GM21367 (cell line): ENCODE results near the gene TNPO2.
"Not testable (repeated sequence)": the region's sequence is repeated elsewhere in the genome, so short reads cannot be mapped to it uniquely, and the experiment has no call there.

ENCODE experiments used
- ATAC-seq: cut with Tn5 transposase; IDR thresholded peaks from one replicate; pipeline ENCODE4 v1.9.1; 2021; ENCODE audit not compliant: unreplicated experiment

Gene TNPO2

GRCh38 chr19:12737835-12738351 lies 14.2 kb upstream of the TNPO2 start:
- ATAC-seq, result no peak

GRCh38 chr19:12736995-12737834 lies 13.5 kb upstream of the TNPO2 start, which contains the start of gene GET3:
Gene GET3, plus strand, starts transcription at chr19:12737497. Its CDS starts 9 bp downstream, at chr19:12737506.
- ATAC-seq, result peak; percentile 54

DNA sequence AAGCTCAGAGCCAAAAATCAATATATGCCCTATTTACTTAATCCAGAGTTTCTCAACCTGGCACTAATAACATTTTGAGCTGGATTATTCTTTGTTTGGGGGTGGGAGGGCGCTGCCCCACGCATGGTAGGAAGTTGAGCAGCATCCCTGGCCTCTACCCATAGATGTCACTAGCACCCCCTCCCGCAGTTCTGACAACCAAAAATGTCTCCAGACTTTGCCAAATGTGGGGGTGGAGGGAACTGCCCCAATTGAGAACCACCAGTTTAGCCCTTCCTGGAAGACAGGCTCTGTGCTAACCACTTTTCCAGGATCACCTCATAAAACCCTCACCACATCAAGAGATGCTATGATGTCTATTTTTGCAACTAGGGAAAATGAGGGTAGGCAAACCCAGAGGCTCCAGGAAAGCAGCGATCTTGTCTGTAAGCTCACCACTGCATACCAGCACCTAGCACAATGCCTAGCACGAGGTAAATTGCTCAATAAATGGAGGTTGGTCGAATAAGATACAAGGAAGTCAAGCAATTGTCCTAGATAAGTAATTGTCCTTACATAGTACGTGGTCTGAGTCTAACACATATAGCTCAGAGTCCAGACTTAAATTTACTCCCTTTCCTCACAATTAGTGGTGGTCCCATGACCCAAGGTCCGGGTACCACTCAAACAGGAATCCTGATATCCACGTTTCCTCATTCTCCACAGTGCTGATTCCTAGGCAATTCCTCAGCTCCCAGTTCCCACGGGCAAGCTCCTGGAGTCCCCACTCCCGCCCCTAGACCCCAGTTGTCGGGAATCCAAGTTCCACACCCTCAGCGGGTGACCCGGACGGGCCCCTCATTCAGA lies 9.9 kb upstream of the TNPO2 start:
- ATAC-seq, result no peak

DNA sequence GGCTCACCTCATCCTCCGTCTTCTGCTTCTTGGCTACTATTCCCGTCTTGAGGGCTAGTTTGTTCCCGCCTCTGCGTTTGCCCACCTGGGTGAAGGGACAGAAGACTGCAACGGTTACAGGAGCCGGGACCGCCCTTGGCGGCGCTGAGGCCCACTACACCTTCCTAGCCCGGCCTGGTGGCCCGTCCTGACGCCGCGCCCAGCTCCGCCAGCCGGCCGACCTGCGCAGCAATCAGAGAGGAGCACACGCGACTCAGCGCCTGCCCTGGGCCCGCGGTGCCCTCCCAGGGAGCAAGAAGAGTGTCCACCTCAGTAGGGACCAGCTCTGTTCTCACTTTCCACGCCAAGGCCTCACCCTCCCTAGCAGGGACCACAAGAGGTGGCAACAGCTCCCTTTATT lies 7.6 kb upstream of the TNPO2 start:
- no peak for ATAC-seq

GRCh38 chr19:12730064-12730463 lies 6.3 kb upstream of the TNPO2 start:
- no peak for ATAC-seq

DNA sequence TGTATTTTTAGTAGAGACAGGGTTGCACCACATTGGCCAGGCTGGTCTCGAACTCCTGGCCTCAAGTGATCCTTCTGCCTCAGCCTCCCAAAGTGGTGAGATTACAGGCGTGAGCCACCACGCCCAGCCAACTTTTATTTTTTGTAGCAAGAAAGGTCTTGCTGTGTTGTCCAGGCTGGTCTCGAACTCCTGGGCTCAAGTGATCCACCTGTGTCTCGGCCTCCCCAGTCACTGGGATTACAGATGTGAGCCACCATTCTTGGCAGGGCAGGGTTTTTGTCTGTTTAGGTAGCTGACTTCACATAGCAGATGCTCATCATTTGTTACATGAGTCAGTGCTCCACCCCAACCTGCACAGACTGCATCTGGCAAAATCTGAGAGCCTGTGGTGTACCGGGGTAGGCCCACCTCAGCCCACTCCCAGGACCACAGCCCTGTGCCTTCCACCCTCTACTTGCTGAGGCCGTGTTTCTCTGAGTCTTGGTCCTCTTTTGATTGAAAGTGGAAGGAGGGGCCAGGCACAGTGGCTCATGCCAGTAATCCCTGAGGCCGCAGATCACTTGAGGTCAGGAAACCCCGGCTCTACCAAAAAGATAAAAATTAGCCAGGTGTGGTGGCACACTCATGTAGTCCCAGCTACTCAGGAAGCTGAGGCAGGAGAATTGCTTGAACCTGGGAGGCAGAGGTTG lies 4.2 kb upstream of the TNPO2 start:
- ATAC-seq, result no peak

DNA sequence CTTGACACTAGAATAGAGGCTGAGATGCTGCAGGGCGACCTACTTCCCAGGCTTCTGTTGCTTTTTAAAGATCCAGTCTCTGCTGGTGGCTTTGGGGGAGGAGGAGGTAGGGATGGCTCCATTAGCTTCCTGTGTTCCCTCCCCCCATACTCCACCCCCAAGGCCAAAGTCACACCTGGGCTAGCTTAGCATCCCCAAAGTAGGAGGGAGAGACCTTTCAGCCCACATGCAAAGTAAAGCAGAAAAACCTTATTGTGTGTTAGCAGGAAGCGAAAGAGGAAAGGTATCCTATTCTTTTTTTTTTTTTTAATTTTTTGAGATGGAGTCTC lies 3.2 kb upstream of the TNPO2 start:
- ATAC-seq, result no peak

DNA sequence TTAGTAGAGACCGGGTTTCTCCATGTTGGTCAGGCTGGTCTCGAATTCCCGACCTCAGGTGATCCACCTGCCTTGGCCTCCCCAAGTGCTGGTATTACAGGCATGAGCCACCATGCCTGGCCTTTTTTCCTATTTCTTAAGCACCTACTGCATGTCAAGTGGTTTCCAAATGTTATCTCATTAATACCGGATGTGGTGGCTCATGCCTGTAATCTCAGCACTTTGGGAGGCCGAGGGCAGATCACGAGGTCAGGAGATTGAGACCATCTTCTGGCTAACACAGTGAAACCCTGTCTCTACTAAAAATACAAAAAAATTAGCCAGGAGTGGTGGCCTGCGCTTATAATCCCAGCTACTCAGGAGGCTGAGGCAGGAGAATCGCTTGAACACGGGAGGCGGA lies 1.9 kb upstream of the TNPO2 start:
- not testable (repeated sequence) for ATAC-seq

DNA sequence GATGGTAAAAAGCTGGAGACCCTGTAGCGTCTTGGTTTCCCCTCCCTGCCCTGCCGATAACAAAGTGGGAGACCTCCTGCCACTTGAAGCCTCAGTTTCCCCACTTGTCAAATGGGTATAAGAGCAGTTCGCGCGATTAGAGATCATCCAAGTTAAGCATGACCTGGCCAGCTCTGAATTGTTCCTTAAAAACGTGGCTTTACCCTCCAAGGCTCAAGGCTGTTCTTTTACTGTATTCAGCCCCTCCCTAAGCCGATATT lies 421 bp downstream of the TNPO2 start:
- ATAC-seq, result no peak

DNA sequence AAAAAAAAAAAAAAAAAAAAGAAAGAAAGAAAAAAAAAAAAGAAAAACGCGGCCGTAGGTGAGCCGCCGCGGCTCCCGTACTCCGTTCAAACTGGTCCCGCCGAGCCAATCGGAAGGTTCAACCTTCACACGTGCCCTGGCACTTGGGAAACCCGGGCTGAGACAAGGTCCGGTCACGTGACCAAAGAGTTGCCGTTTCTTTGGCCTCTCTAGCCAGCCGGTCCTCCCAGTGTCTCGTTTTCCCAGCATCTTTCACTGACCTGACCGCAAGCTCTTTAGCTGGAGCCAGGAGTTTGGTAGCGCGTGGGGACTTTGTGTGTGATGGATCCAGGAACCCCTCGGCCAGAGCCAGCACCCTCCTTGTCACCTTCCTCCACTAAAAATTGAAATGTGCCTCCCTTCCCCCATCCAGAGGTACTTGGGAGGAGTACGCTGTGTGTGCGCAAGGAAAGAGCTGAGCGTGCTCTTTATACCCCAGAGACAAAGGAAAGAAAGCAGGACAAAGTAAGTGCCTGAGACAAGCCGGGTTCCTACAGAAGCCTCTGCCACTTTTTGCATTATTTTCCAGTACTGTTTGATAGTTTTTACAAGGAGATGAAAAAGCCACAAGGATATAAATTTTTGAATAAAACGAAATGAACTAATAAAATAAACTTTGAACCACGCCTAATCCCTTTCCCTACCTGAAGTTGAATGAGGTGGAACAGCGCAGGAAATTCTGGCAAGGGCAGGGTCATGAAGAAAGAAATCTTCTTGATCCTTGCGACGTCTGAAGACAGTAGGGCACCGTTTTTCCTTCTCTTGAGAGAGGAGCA lies 959 bp downstream of the TNPO2 start:
- ATAC-seq, result peak; percentile 65

GRCh38 chr19:12721656-12722565 lies 1.8 kb downstream of the TNPO2 start:
- peak; percentile 14 for ATAC-seq

- no peak for ATAC-seq
These were observed 2.7 kb downstream of the TNPO2 start for GRCh38 chr19:12720851-12721655.

DNA sequence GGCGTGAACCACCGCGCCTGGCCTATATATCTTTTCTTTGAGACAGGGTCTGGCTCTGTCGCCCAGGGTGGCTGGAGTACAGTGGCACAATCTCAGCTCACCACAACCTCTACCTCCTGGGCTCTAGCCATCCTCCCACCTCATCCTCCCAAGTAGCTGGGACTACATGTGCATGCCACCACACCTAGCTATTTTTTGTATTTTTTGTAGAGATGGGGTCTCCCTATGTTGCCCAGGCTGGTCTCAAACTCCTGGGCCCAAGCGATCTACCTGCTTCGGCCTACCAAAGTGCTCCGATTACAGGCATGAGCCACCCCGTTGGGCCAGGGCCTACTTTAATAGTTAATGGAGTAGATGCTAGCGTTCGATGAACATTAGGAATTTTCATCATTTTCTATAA lies 3.4 kb downstream of the TNPO2 start:
- no peak for ATAC-seq

DNA sequence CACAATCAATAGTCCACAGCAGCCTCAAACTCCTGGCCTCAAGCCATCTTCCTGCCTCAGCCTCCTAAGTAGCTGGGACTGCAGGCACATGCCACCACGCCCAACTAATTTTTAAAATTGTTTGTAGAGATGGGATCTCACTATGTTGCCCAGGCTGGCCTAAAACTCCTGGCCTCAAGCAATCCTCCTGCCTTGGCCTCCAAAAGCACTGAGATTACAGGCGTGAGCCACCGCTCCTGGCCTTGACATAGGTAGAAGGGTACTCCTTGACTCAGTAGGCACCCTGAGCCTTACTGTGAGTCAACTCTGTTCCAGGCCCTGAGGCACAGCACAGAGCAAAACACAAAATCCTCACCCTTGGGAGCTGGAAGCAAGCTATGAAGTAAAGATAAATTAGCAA lies 7.8 kb downstream of the TNPO2 start:
- no peak for ATAC-seq

- ATAC-seq, result no peak
These were observed 8.6 kb downstream of the TNPO2 start for GRCh38 chr19:12715102-12715501.

DNA sequence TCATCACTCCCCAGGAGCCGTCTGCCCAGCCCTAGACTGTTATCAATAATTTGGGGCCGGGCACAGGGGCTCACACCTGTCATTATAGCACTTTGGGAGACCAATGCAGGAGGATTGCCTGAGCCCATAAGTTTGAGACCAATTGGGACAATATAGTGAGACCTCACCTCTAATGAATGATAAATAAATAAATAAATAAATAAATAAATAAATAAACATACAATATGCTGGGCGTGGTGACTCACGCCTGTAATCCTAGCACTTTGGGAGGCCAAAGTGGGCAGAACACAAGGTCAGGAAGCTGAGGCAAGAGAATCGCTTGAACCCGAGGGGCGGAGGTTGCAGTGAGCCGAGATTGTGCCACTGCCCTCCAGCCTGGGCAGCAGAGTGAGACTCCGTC lies 10.4 kb downstream of the TNPO2 start:
- not testable (repeated sequence) for ATAC-seq

DNA sequence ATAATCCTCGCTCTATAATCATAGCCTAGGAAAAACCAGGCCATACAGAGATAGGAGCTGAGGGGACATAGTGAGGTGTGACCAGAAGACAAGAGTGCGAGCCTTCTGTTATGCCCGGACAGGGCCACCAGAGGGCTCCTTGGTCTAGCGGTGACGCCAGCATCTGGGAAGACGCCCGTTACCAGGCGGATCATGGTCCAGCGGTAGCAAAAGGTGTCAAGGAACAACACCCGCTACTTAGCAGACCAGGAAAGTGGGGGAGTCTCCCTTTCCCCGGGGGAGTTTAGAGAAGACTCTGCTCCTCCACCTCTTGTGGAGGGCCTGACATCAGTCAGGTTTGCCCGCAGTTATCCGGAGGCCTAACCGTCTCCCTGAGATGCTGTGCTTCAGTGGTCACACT lies 11.7 kb downstream of the TNPO2 start:
- ATAC-seq, result not testable (repeated sequence)

GRCh38 chr19:12711187-12711586 lies 12.5 kb downstream of the TNPO2 start:
- ATAC-seq, result no peak

DNA sequence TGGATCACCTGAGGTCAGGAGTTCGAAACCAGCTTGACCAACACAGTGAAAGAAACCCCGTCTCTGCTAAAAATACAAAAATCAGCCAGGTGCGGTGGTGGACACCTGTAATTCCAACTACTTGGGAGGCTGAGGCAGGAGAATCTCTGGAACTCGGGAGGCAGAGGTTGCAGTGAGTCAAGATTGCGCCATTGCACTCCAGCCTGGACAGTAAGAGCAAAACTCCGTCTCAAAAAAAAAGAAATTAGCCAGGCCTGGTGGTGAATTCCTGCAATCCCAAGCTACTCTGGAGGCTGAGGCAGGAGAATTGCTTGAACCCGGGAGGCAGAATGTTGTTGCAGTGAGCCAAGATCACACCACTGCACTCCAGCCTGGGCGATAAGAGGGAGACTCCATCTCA lies 15.1 kb downstream of the TNPO2 start:
- ATAC-seq, result no peak
